Endothelial cell (in vitro differentiated cells): Measurements from ENCODE around the gene LRRFIP1. TPM values are rescaled to one million over a fixed set of nuclear protein-coding genes. Genes with fewer than 3 reads are reported as not detected.
A peak's percentile ranks its signal among the peaks of the same experiment; 100 is the strongest.

ENCODE experiments used
- DNase-seq: peaks from one replicate; pipeline ENCODE4 v3.0.0; 2021; ENCODE audit warnings: low spot score
- H3K27ac Mint-ChIP-seq: one replicate; pipeline ENCODE4 v1.8.0; 2021; ENCODE audit warnings: mixed read lengths, inconsistent platforms; ENCODE audit not compliant: unreplicated experiment
- H3K27me3 Mint-ChIP-seq: one replicate; pipeline ENCODE4 v1.8.0; 2021; ENCODE audit warnings: mild to moderate bottlenecking, moderate library complexity, mixed read lengths, inconsistent platforms; ENCODE audit not compliant: unreplicated experiment
- H3K36me3 Mint-ChIP-seq: one replicate; pipeline ENCODE4 v1.8.0; 2021; ENCODE audit warnings: mild to moderate bottlenecking, low read depth, mixed read lengths, inconsistent platforms; ENCODE audit not compliant: unreplicated experiment
- H3K4me1 Mint-ChIP-seq: one replicate; pipeline ENCODE4 v1.8.0; 2021; ENCODE audit warnings: mild to moderate bottlenecking, mixed read lengths, inconsistent platforms; ENCODE audit not compliant: unreplicated experiment
- H3K4me3 Mint-ChIP-seq: one replicate; pipeline ENCODE4 v1.8.0; 2021; ENCODE audit warnings: mild to moderate bottlenecking, mixed read lengths, inconsistent platforms; ENCODE audit not compliant: unreplicated experiment
- H3K9me3 Mint-ChIP-seq: one replicate; pipeline ENCODE4 v1.8.0; 2021; ENCODE audit warnings: mixed read lengths, inconsistent platforms; ENCODE audit not compliant: unreplicated experiment
- CTCF ChIP-seq: fragments of 200-600 bp; sonication (generic); IDR thresholded peaks from one replicate; pipeline ENCODE4 v1.5.0; 2021; ENCODE audit warnings: antibody characterized with exemption; ENCODE audit not compliant: unreplicated experiment
- total RNA-seq: library from RNA; stranded (reverse); fragmentation: NEBNext Ultra II Directional; extraction: Animal tissue kit (Norgen Biotek cat#: 25700); gene quantifications from one replicate; pipeline ENCODE4 v1.2.1, GENCODE V29; 2021; ENCODE audit not compliant: unreplicated experiment

Gene LRRFIP1
- total RNA-seq, 1 donor from 2014 or later: 105 TPM

- no peak for DNase-seq
- Mint-ChIP-seq H3K27me3 (peaks cover 1% of the 10 kb centered on the region), H3K9me3 (no peaks in the 10 kb centered on the region), H3K27ac (peak overlapping the region; percentile 4), H3K4me3 (no peak overlapping the region), H3K36me3 (peaks cover 4% of the 10 kb centered on the region), H3K4me1 (peaks cover 8% of the 10 kb centered on the region)
- no peak for TF ChIP-seq CTCF
These were observed 94.1 kb downstream of the LRRFIP1 start for GRCh38 chr2:237721458-237721857.

- Mint-ChIP-seq H3K4me3 (no peak overlapping the region), H3K9me3 (no peaks in the 10 kb centered on the region), H3K27ac (no peak overlapping the region), H3K36me3 (peaks cover 4% of the 10 kb centered on the region), H3K27me3 (peaks cover 1% of the 10 kb centered on the region), H3K4me1 (peaks cover 8% of the 10 kb centered on the region)
- TF ChIP-seq CTCF: no peak
- no peak for DNase-seq
These were observed 95.2 kb downstream of the LRRFIP1 start for GRCh38 chr2:237722616-237723015.

DNA sequence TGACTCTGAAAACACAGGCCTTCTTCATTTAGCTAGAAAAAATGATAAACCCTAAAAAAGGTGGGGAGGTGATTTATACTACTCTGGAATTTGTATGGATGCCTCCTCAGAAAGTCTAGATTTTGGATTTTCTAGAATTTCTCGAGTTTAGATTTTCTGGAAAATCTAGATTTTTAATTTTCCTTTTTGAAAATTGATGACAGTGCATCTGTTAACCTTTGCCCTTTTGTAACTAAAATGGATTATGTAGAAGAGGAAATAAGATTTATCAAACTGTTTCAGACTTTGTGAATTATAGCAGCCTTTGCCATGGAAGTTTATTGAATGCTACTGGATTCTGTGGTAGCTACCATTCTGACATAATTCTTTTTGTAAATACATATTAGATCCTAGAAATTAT lies 95.6 kb downstream of the LRRFIP1 start:
- no peak for DNase-seq
- Mint-ChIP-seq H3K4me3 (no peak overlapping the region), H3K36me3 (peaks cover 4% of the 10 kb centered on the region), H3K4me1 (peaks cover 11% of the 10 kb centered on the region), H3K9me3 (no peaks in the 10 kb centered on the region), H3K27ac (no peak overlapping the region), H3K27me3 (peaks cover 1% of the 10 kb centered on the region)
- TF ChIP-seq CTCF: no peak

DNA sequence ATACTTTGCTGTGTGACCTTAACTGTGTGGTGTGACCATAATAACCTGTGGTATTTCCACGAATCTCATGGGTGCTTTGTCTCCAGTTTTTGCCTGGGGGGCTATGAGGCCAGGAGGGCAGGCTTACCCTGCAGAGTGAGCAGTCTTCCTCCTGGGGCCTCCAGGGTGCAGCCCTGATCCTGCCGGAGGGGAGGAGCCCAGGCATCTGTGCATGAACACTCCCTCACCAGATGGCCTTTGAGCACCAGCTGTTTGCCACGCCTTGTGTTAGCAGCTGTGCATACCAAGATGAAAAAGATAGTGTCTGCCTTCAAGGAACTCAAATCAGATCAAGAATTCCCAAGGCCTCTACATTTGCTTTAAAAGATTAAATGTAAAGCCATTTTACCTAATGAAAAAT lies 96.2 kb downstream of the LRRFIP1 start:
- H3K27ac Mint-ChIP-seq: no peak overlapping the region
- no peaks in the 10 kb centered on the region for H3K36me3 Mint-ChIP-seq
- peaks cover 10% of the 10 kb centered on the region for H3K4me1 Mint-ChIP-seq
- no peaks in the 10 kb centered on the region for H3K27me3 Mint-ChIP-seq
- TF ChIP-seq CTCF: no peak
- no peaks in the 10 kb centered on the region for H3K9me3 Mint-ChIP-seq
- no peak for DNase-seq
- no peak overlapping the region for H3K4me3 Mint-ChIP-seq

GRCh38 chr2:237724811-237725478 lies 97.6 kb downstream of the LRRFIP1 start:
- no peaks in the 10 kb centered on the region for H3K9me3 Mint-ChIP-seq
- H3K27ac Mint-ChIP-seq: no peak overlapping the region
- DNase-seq: no peak
- H3K36me3 Mint-ChIP-seq: no peaks in the 10 kb centered on the region
- H3K4me1 Mint-ChIP-seq: peaks cover 10% of the 10 kb centered on the region
- TF ChIP-seq CTCF: no peak
- H3K27me3 Mint-ChIP-seq: no peaks in the 10 kb centered on the region
- H3K4me3 Mint-ChIP-seq: no peak overlapping the region
